Stimulated activated CD4-positive, alpha-beta T cell treated with anti-CD3 and anti-CD28 coated beads, Interleukin-12 subunit alpha, Interleukin-12 subunit beta, amount 100 ng/mL, for 48 hours (primary cell): ENCODE data around the gene TLL2.
"Not testable (repeated sequence)": the region's sequence is repeated elsewhere in the genome, so short reads cannot be mapped to it uniquely, and the experiment has no call there.

Experiments used
- DNase-seq, 3 donors: peaks; one replicate each; pipeline ENCODE4 v3.0.0-alpha.2; 2020; ENCODE audit warnings: low read depth in 2 of 3, low spot score in 1 of 3

Gene TLL2

GRCh38 chr10:96513698-96514561, at the start of gene TLL2:
TSS of gene TLL2 (minus strand) at chr10:96513926. CDS start at chr10:96513685, 241 bp downstream.
- peak; percentile 33 to 64 (median 44) for DNase-seq

- DNase-seq: no peak
Observed at GRCh38 chr10:96560966-96561887, 47.5 kb upstream of the TLL2 start.

- no peak for DNase-seq
Observed at GRCh38 chr10:96560489-96560888, 46.8 kb upstream of the TLL2 start.

GRCh38 chr10:96556003-96556402, 42.3 kb upstream of the TLL2 start:
- DNase-seq: no peak

- no peak for DNase-seq
Observed at GRCh38 chr10:96555330-96555729, 41.6 kb upstream of the TLL2 start.

GRCh38 chr10:96548589-96548988, 34.9 kb upstream of the TLL2 start:
- DNase-seq: no peak

- not testable (repeated sequence) for DNase-seq
Observed at GRCh38 chr10:96545558-96545957, 31.8 kb upstream of the TLL2 start.

GRCh38 chr10:96541921-96542320, 28.2 kb upstream of the TLL2 start:
- DNase-seq: no peak

- DNase-seq: no peak
Observed at GRCh38 chr10:96540240-96540639, 26.5 kb upstream of the TLL2 start.

GRCh38 chr10:96538683-96539082, 25.0 kb upstream of the TLL2 start:
- no peak for DNase-seq

- DNase-seq: no peak
Observed at GRCh38 chr10:96536129-96536528, 22.4 kb upstream of the TLL2 start.

- DNase-seq: no peak
Observed at GRCh38 chr10:96532523-96532922, 18.8 kb upstream of the TLL2 start.

GRCh38 chr10:96529634-96530279, 16.0 kb upstream of the TLL2 start:
- no peak for DNase-seq

GRCh38 chr10:96524741-96525140, 11.0 kb upstream of the TLL2 start:
- DNase-seq: no peak

- DNase-seq: no peak
Observed at GRCh38 chr10:96517284-96517683, 3.6 kb upstream of the TLL2 start.

- DNase-seq: no peak
Observed at GRCh38 chr10:96516337-96516736, 2.6 kb upstream of the TLL2 start.

- peak in 1 of 3 donors; percentile 14 for DNase-seq
Observed at GRCh38 chr10:96513305-96513697, 425 bp downstream of the TLL2 start.

- DNase-seq: no peak
Observed at GRCh38 chr10:96512524-96513304, 1.0 kb downstream of the TLL2 start.

- DNase-seq: peak in 1 of 3 donors; percentile 33
Observed at GRCh38 chr10:96511044-96511945, 2.4 kb downstream of the TLL2 start.
